GM12878 (cell line): ENCODE measurements around the gene NUP210L. TPM values are rescaled to one million over a fixed set of nuclear protein-coding genes. Genes with fewer than 3 reads are reported as not detected.

Experiments
- ATAC-seq: fragments of 200-7000 bp; cut with Tn5 transposase; 3 replicates; pipeline ENCODE4 v1.9.1; 2020; ENCODE audit warnings: mild to moderate bottlenecking, moderate library complexity
- BruUV-seq: library from RNA; stranded (reverse); fragments of 400-500 nt; replicated peaks from 2 replicates; lab custom pipeline; 2021; lab: Mats Ljungman, UMichigan
- CTCF ChIA-PET: fragments of 300-600 bp; sonication (Branson Sonifier 250); formaldehyde crosslinking; extraction: SDS; loops from one replicate; lab custom pipeline; 2021; ENCODE audit warnings: inconsistent platforms; lab: Yijun Ruan, JAX
- POLR2A ChIA-PET: fragments of 350-600 bp; formaldehyde crosslinking; extraction: SDS; loops from one replicate; lab custom pipeline; 2021; ENCODE audit warnings: inconsistent platforms; lab: Charles Lee
- RAD21 ChIA-PET: fragments of 300-600 bp; sonication (Branson Sonifier 250); formaldehyde crosslinking; loops from one replicate; lab custom pipeline; 2023; ENCODE audit warnings: antibody characterized with exemption; ENCODE audit not compliant: unreplicated experiment; lab: Charles Lee
- SMC1A ChIA-PET: fragments of 300-600 bp; sonication (Branson Sonifier 250); formaldehyde crosslinking; loops from one replicate; lab custom pipeline; 2023; ENCODE audit not compliant: unreplicated experiment, uncharacterized antibody; lab: Charles Lee
- DNase-seq: peaks from one replicate; pipeline ENCODE4 v3.0.0-alpha.2; 2011; ENCODE audit warnings: low read depth, low spot score
- FAIRE-seq: peaks from 3 replicates; lab custom pipeline; 2011; peaks lifted over from hg19 to GRCh38; lab: Jason Lieb, UNC
- H2AFZ ChIP-seq: 2 replicates; pipeline ENCODE4 v1.6.0; 2011; ENCODE audit warnings: low read depth, low read length, control low read depth; ENCODE audit not compliant: control insufficient read depth
- H3K27ac ChIP-seq: 2 replicates; pipeline ENCODE4 v1.5.1; 2011; ENCODE audit warnings: control low read depth; ENCODE audit not compliant: control insufficient read depth, insufficient read depth
- H3K27me3 ChIP-seq, 2 experiments: replicated peaks in 1 of 2; 2 replicates each; pipeline versions ENCODE4 v1.6.0 to v1.6.1; 2011; ENCODE audit warnings: low read length in 1 of 2; ENCODE audit not compliant: control insufficient read depth in 2 of 2, insufficient read depth in 2 of 2
- H3K36me3 ChIP-seq, 2 experiments: 2 replicates each; pipeline ENCODE4 v1.5.1; 2011; ENCODE audit warnings: low read length in 1 of 2; ENCODE audit not compliant: control insufficient read depth in 2 of 2, insufficient read depth in 2 of 2
- H3K4me1 ChIP-seq: 2 replicates; pipeline ENCODE4 v1.6.1; 2011; ENCODE audit warnings: mild to moderate bottlenecking, low read length, moderate library complexity, mixed read lengths; ENCODE audit not compliant: control insufficient read depth, insufficient read depth
- H3K4me2 ChIP-seq: 2 replicates; pipeline ENCODE4 v1.6.0; 2011; ENCODE audit warnings: control low read depth; ENCODE audit not compliant: control insufficient read depth, insufficient read depth
- H3K4me3 ChIP-seq: fragments of 200-600 bp; sonication (generic); 2 replicates; pipeline ENCODE4 v1.5.1; 2016
- H3K79me2 ChIP-seq: 2 replicates; pipeline ENCODE4 v1.6.0; 2011; ENCODE audit warnings: low read length; ENCODE audit not compliant: control insufficient read depth, insufficient read depth
- H3K9ac ChIP-seq: 2 replicates; pipeline ENCODE4 v1.8.0; 2011; ENCODE audit warnings: low read length, control low read depth, mixed read lengths; ENCODE audit not compliant: control insufficient read depth, insufficient read depth
- H3K9me3 ChIP-seq: replicated peaks from 3 replicates; pipeline ENCODE4 v1.5.1; 2011; ENCODE audit warnings: mild to moderate bottlenecking, low read length; ENCODE audit not compliant: control insufficient read depth, insufficient read depth
- H4K20me1 ChIP-seq: 2 replicates; pipeline ENCODE4 v1.6.0; 2011; ENCODE audit not compliant: control insufficient read depth, insufficient read depth
- BACH1 ChIP-seq: fragments of 450-650 bp; IDR thresholded peaks from 2 replicates; pipeline ENCODE4 v1.6.1; 2017; ENCODE audit warnings: mild to moderate bottlenecking, borderline replicate concordance
- CHD1 ChIP-seq: IDR thresholded peaks from 2 replicates; pipeline ENCODE4 v1.6.1; 2012; ENCODE audit warnings: low read depth, low read length, improper control_type of control experiment
- CREM ChIP-seq: IDR thresholded peaks from 2 replicates; pipeline ENCODE4 v1.6.1; 2014; ENCODE audit warnings: antibody characterized with exemption, low read depth
- HDAC6 ChIP-seq: fragments of 200-600 bp; sonication (generic); IDR thresholded peaks from one replicate; pipeline ENCODE4 v1.8.0; 2017; ENCODE audit warnings: antibody characterized with exemption; ENCODE audit not compliant: unreplicated experiment
- JUNB ChIP-seq: IDR thresholded peaks from 2 replicates; pipeline ENCODE4 v1.6.1; 2016; ENCODE audit warnings: antibody characterized with exemption, mild to moderate bottlenecking
- KAT2A ChIP-seq: conservative IDR thresholded peaks from 2 replicates; pipeline ENCODE4 v1.6.1; 2011; ENCODE audit warnings: low read depth, low read length; ENCODE audit not compliant: control insufficient read depth
- MYB ChIP-seq: fragments of 150-350 bp; IDR thresholded peaks from 2 replicates; pipeline ENCODE4 v1.6.1; 2014; ENCODE audit warnings: mild to moderate bottlenecking, low read depth, low read length, borderline replicate concordance
- NFYB ChIP-seq: IDR thresholded peaks from 2 replicates; pipeline ENCODE4 v1.6.1; 2011; ENCODE audit warnings: low read depth, mild to moderate bottlenecking, low read length, improper control_type of control experiment, moderate library complexity; ENCODE audit not compliant: insufficient read depth
- NKRF ChIP-seq: fragments of 450-650 bp; conservative IDR thresholded peaks from 2 replicates; pipeline ENCODE4 v1.6.1; 2017; ENCODE audit warnings: mild to moderate bottlenecking, moderate library complexity
- NR2F1 ChIP-seq: fragments of 450-650 bp; conservative IDR thresholded peaks from 2 replicates; pipeline ENCODE4 v1.6.1; 2017; ENCODE audit warnings: mild to moderate bottlenecking
- PBX3 ChIP-seq: IDR thresholded peaks from 2 replicates; pipeline ENCODE4 v1.6.1; 2011; ENCODE audit warnings: mild to moderate bottlenecking, low read depth, low read length, moderate library complexity; ENCODE audit not compliant: insufficient replicate concordance
- PKNOX1 ChIP-seq: fragments of 450-650 bp; IDR thresholded peaks from 2 replicates; pipeline ENCODE4 v1.6.1; 2016; ENCODE audit warnings: mild to moderate bottlenecking
- RUNX3 ChIP-seq: IDR thresholded peaks from 2 replicates; pipeline ENCODE4 v1.6.1; 2012; ENCODE audit warnings: low read length, inconsistent platforms
- SMAD1 ChIP-seq: fragments of 450-650 bp; IDR thresholded peaks from 2 replicates; pipeline ENCODE4 v1.6.1; 2018; ENCODE audit warnings: mild to moderate bottlenecking, low read depth; ENCODE audit not compliant: partially characterized antibody
- SRF ChIP-seq, 2 experiments: IDR thresholded peaks; 2 replicates each; pipeline ENCODE4 v1.6.1; 2011; ENCODE audit warnings: low read depth in 2 of 2, low read length in 2 of 2, mild to moderate bottlenecking in 1 of 2, moderate library complexity in 1 of 2
- WGBS: methylation state at CpG from one replicate; pipeline ENCODE4 v1.1.6; 2016; ENCODE audit warnings: low lambda C conversion rate; ENCODE audit not compliant: insufficient replicate concordance, insufficient coverage; ENCODE audit errors: missing lambda C conversion rate; 5-methylcytosine and 5-hydroxymethylcytosine counted together
- in situ Hi-C: fragments of 300-500 bp; cut with MboI; formaldehyde crosslinking; loops from 9 replicates; pipeline ENCODE4 v1.14.3; 2018; ENCODE audit warnings: mixed read lengths
- intact Hi-C: fragments of 100-400 bp; cut with micrococcal nuclease; formaldehyde crosslinking; loops from one replicate; pipeline ENCODE4 v1.14.2; 2022; ENCODE audit not compliant: unreplicated experiment
- polyA plus RNA-seq, 11 experiments: library from polyadenylated mRNA; depleted of rRNA in 4 of 11; unstranded in 6 of 11; stranded (reverse) in 5 of 11; fragments of >200 nt; fragmentation: Nextera tagmentation in 4 of 11; fragmentation: Illumina TruSeq in 1 of 11; extraction: Ambion mirVana in 4 of 11; extraction: Trizol in 1 of 11; gene quantifications; 1 replicate in 1 of 11; 2 replicates in 10 of 11; pipeline versions ENCODE4 v1.2.1 to v1.2.3, GENCODE V29; 2011 to 2016; ENCODE audit warnings: inconsistent platforms in 2 of 11, missing spikeins in 2 of 11, low read depth in 1 of 11
- total RNA-seq, 4 experiments: library from RNA; depleted of rRNA in 3 of 4; stranded (reverse); fragments of >200 nt in 3 of 4; fragmentation: Illumina TruSeq in 1 of 4; extraction: Trizol in 1 of 4; gene quantifications; 2 replicates each; pipeline versions ENCODE4 v1.2.1 to v1.2.3, GENCODE V29; 2013 to 2021

Gene NUP210L
- total and polyA plus RNA-seq, 10 of the 15 experiments (the other 5 are each of a cell fraction or from before 2014, with no cell fraction given): 0.04 to 0.08 (median 0.07) TPM; not detected in 7

- BruUV-seq: no TSS peak
- H3K27me3 ChIP-seq: no peaks in the 10 kb centered on the region; a peak in 1 of 4 replicates
- DNase-seq (no peak), FAIRE-seq (no peak), ATAC-seq (no peak)
- H3K4me2 ChIP-seq: no peak overlapping the region
- H3K9me3 ChIP-seq: no peaks in the 10 kb centered on the region; the same call in 2 of the 3 replicates
- H3K4me1 ChIP-seq: no peaks in the 10 kb centered on the region
- ChIA-PET SMC1A (no interaction called here), POLR2A (interaction anchor here (1.1 kb wide), 1 partner anchor 10 kb away, joined by 3 read pairs; no protein-coding TSS in a partner anchor), CTCF (no interaction called here)
- in situ Hi-C loops: no loop called here
- no peak overlapping the region for H3K4me3 ChIP-seq
- no peak overlapping the region for H3K27ac ChIP-seq
- H2AFZ ChIP-seq: no peak overlapping the region
- 0% methylated on average over 3 of the region's 3 CpGs for WGBS
- H3K9ac ChIP-seq: no peak overlapping the region
- H3K79me2 ChIP-seq: no peaks in the 10 kb centered on the region
- intact Hi-C loops: no loop called here
- no peaks in the 10 kb centered on the region for H4K20me1 ChIP-seq
- TF ChIP-seq PBX3: no peak
- no peak for TF ChIP-seq NFYB
- TF ChIP-seq PKNOX1: no peak
- no peak for TF ChIP-seq RUNX3
- TF ChIP-seq, all 136 proteins: peak for 0
- H3K36me3 ChIP-seq: no peaks in the 10 kb centered on the region
- RAD21 ChIA-PET: no interaction called here
These were observed 61.2 kb downstream of the NUP210L start for GRCh38 chr1:154093699-154094098.

- RAD21 ChIA-PET: no interaction called here
- Histone ChIP-seq H4K20me1 (no peaks in the 10 kb centered on the region), H3K36me3 (no peaks in the 10 kb centered on the region), H3K4me3 (no peak overlapping the region), H3K27me3 (no peaks in the 10 kb centered on the region; a peak in 1 of 4 replicates), H3K79me2 (no peaks in the 10 kb centered on the region), H3K9ac (no peak overlapping the region), H3K9me3 (no peaks in the 10 kb centered on the region), H2AFZ (no peak overlapping the region), H3K4me1 (no peaks in the 10 kb centered on the region), H3K27ac (no peak overlapping the region), H3K4me2 (no peak overlapping the region)
- FAIRE-seq (no peak), DNase-seq (no peak), ATAC-seq (no peak)
- in situ Hi-C loops: no loop called here
- POLR2A ChIA-PET: no interaction called here
- BruUV-seq: no TSS peak
- WGBS: 90% methylated on average over 6 of the region's 7 CpGs
- SMC1A ChIA-PET: no interaction called here
- CTCF ChIA-PET: interaction anchor here (0.6 kb wide), 1 partner anchor 35 kb away, joined by 3 read pairs; no protein-coding TSS in a partner anchor
- intact Hi-C loops: no loop called here
- no peak for TF ChIP-seq MYB
- TF ChIP-seq CREM: no peak
- no peak for TF ChIP-seq NKRF
- no peak for TF ChIP-seq NR2F1
- TF ChIP-seq JUNB: no peak
- no peak for TF ChIP-seq BACH1
- no peak for TF ChIP-seq SMAD1
- TF ChIP-seq SRF (IDR thresholded peaks at IDR 0.05; ENCODE audit: low read depth in 2 of 2, low read length in 2 of 2): no peak
- TF ChIP-seq HDAC6: no peak
- TF ChIP-seq CHD1: no peak
- TF ChIP-seq KAT2A: no peak
These were observed 63.2 kb downstream of the NUP210L start for GRCh38 chr1:154091706-154092105.
